GM19372 (cell line): ENCODE measurements around the gene P2RY6.
"Not testable (repeated sequence)": the region's sequence is repeated elsewhere in the genome, so short reads cannot be mapped to it uniquely, and the experiment has no call there.

Experiments
- ATAC-seq: cut with Tn5 transposase; IDR thresholded peaks from one replicate; pipeline ENCODE4 v1.9.1; 2021; ENCODE audit warnings: mild to moderate bottlenecking, low read depth, moderate library complexity; ENCODE audit not compliant: unreplicated experiment

P2RY6 gene

GRCh38 chr11:73259406-73260126 is 12.6 kb upstream of the P2RY6 start:
- no peak for ATAC-seq

GRCh38 chr11:73260127-73260457 is 12.0 kb upstream of the P2RY6 start:
- no peak for ATAC-seq

DNA sequence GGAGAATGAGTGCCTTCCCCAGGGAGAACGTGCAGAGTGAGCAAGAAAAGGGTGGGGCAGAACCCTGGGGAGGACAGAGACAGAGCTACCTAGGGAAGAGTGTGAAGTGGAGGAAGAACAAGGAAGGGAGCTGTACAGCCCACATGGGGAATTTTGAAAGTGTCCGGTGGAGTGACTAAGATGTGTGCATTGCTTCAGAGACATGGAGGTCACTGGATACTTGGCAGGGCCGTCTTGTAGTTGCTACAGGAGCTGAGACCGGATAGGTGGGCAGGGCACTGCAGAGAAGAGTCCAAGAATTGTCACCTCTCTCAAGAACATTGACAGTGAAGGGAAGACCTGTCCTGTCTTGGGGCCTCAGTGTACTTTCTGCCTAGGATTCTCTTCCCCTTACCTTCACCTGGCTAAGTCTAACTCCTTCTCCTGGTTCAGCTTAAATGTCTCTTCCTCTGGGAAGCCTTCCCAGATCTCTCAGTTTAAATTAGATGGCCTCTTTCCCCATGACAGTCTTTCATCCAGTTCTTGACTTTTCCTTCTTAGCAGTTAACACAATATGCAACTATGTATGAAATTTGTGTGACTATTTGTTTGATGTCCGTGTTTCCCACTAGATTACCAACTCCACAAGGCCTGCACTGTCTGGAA is 9.2 kb upstream of the P2RY6 start:
- ATAC-seq = no peak

- no peak for ATAC-seq
These were observed 8.5 kb upstream of the P2RY6 start for GRCh38 chr11:73263640-73264039.

GRCh38 chr11:73265278-73265810 is 6.8 kb upstream of the P2RY6 start:
- no peak for ATAC-seq

- ATAC-seq = no peak
These were observed 6.1 kb upstream of the P2RY6 start for GRCh38 chr11:73265853-73266645.

DNA sequence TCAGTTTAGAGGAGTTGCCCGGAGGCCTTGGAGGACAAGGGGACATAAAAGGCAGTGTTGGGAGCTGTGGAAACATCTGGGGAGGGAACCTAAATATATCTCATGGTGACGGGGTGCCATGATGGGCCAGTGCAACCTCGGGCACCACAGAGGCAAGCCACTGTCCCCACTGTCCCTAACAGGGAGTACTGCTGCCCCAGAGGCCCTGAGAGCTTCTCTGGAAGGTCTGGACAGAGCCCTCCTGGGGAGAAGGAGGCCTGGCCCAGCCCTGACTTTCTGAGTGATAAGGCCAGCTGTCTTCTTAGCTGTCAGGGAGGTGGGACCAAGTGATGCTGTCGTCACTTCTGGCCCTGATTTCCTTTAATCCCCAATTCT is 5.5 kb upstream of the P2RY6 start:
- no peak for ATAC-seq

GRCh38 chr11:73267122-73267846 is 4.9 kb upstream of the P2RY6 start:
- no peak for ATAC-seq

DNA sequence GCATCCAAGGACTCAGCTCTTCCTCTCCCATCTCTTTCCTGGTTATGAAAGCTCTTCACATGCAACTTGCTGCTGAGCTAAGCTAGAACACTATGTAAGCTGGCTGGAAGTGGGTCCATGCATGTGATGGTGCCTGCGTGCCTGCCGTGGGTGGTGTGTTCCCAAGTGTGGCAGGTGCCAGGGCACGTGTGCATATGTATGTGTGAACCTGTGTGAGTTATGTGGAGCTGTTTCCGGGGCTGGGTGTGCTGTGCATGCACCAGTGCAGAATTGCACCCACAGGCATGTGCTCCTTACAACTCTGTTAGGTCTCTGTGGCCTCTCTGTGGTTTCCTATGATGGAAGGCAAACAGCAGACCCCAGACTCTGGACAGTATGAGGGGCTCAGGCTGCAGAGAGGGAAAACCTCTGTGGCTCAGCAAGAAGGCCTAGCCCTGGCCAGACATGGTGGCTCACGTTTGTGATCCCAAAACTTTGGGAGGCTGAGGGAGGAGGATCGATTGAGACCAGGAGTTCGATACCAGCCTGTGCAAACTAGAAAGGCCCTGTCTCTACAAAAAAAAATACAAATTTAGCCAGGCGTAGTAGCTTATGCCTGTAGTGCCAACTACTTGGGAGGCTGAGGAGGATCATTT is 4.1 kb upstream of the P2RY6 start:
- ATAC-seq = no peak

DNA sequence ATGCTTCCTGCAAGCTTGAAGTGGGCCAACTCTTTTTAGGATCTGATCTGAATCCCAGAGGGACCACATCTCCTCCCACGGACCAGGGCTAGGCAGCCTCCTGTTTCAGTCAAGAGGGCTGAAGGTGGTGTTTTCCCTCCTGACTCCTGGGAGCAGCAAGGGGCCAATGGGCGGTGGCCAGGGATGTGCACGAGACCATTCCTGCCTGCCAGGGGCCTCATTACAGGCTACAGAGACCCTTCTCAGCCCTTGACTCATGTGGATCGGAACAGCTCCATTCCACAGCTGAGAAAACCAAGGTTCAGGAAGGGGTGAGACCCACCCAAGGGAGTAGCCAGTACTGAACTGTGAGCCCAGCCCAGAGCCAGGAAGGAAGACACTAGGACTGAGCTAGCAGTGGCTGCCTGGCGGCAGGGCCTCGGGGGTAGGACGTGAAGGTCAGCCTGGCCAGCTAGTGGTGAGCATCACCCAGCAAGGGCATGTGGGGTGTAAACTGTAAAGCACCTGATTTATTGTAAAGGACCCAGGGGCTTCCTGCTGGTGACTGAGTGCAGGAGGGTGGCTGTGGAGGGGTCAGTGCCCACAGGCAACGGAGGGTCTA is 3.4 kb upstream of the P2RY6 start:
- no peak for ATAC-seq

- ATAC-seq = no peak
These were observed 2.6 kb upstream of the P2RY6 start for GRCh38 chr11:73269459-73270015.

DNA sequence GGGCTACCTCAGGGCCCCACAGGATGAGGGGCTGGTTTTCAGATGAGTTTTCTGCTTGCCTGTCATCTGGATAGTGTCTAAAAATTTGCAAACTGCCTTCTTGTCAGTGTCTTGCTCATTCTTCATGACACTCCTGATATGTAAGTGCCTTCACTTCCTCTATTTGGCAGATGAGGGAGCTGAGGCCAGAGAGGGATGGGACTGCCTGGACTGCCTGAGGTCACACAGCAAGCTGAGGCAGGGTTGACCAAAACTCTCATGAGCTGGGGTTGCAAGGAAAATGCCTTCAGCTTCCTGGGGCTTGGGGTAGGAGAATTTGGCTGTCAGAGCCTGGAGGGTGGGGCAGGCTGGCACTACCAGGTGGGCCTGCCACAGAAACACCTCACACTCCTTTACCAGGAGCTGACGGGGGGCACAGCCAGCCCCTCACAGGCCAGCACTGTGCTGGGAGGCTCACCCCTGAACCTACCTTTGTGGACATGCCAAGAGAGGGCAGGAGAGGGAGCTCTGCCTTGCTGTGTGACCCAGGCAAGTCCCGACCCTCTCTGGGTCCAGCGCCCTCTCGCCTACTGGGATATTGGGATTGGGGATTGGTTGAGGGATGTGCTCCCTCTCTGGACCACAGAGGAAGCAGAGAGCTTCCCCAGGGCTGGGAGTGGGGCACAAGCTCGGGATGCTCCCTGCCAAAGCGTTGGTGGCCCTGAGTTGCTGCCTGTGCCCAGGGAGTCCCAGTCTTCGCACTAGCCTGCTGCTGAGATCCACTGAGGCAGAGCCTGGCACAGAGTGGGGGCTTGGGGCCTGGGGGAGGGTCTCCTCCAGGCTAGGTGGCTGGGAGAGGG is 1.9 kb upstream of the P2RY6 start:
- ATAC-seq = no peak

GRCh38 chr11:73270855-73271477 is 1.2 kb upstream of the P2RY6 start:
- no peak for ATAC-seq

DNA sequence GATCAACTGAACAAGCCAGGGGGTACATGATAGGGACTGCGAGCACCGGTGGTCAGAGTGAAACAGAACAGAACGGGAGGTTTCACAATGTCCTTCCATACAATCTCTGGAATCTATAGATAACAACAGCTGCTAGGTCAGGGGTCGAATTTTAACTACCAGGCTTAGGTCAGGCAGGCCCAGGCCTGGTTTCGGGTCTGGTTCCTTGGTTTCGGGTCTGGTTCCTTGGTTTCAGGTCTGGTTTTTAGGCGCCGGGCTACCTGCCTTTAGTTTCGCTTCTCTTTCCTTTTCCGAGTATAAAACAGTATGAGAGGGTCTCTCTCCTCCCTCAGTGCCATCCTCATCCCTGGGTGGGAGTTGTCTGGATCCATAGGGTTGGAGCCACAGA is 666 bp upstream of the P2RY6 start:
- not testable (repeated sequence) for ATAC-seq

GRCh38 chr11:73272680-73273038 is 521 bp downstream of the P2RY6 start:
- no peak for ATAC-seq

- ATAC-seq = no peak
These were observed 1.2 kb downstream of the P2RY6 start for GRCh38 chr11:73273222-73273895.

- ATAC-seq = not testable (repeated sequence)
These were observed 2.1 kb downstream of the P2RY6 start for GRCh38 chr11:73274191-73274590.
